Brain microvascular endothelial cell (primary cell): ENCODE data around the gene MTERF2.
"Not testable (repeated sequence)": the region's sequence is repeated elsewhere in the genome, so short reads cannot be mapped to it uniquely, and the experiment has no call there.

Experiments used
- DNase-seq: peaks from one replicate; pipeline ENCODE4 v3.0.0-alpha.2; 2020
- H3K27ac ChIP-seq: fragments of 250-450 bp; sonication (Bioruptor Pico); 2 replicates; pipeline ENCODE4 v1.5.1; 2020; ENCODE audit warnings: mild to moderate bottlenecking, moderate library complexity
- H3K27me3 ChIP-seq: fragments of 250-450 bp; sonication (Bioruptor Pico); replicated peaks from 2 replicates; pipeline ENCODE4 v1.5.1; 2020; ENCODE audit warnings: mild to moderate bottlenecking
- H3K36me3 ChIP-seq: fragments of 250-450 bp; sonication (Bioruptor Pico); replicated peaks from 2 replicates; pipeline ENCODE4 v1.5.1; 2020; ENCODE audit warnings: mild to moderate bottlenecking
- H3K4me3 ChIP-seq: 2 replicates; pipeline ENCODE4 v1.5.1; 2011; ENCODE audit warnings: low read depth, mild to moderate bottlenecking, control low read depth, low read length, moderate library complexity
- in situ Hi-C: cut with HindIII; loops from 2 replicates; pipeline ENCODE4 v1.10.0; 2017; ENCODE audit warnings: low sequenced_read_pairs, low pct_ligation_motif_present
- TF ChIP-seq, protein P1 (sequence below): IDR thresholded peaks from 2 replicates; pipeline ENCODE4 v1.5.1; 2011; ENCODE audit warnings: low read depth, mild to moderate bottlenecking, moderate library complexity, low read length, control low read depth, inconsistent platforms; ENCODE audit errors: missing control alignments

Gene MTERF2

GRCh38 chr12:106999446-106999845, 12.5 kb upstream of the MTERF2 start:
- in situ Hi-C loops: no loop called here
- Histone ChIP-seq H3K36me3 (no peaks in the 10 kb centered on the region), H3K27ac (no peak overlapping the region), H3K4me3 (no peak overlapping the region), H3K27me3 (no peaks in the 10 kb centered on the region)
- TF ChIP-seq, protein P1, sequence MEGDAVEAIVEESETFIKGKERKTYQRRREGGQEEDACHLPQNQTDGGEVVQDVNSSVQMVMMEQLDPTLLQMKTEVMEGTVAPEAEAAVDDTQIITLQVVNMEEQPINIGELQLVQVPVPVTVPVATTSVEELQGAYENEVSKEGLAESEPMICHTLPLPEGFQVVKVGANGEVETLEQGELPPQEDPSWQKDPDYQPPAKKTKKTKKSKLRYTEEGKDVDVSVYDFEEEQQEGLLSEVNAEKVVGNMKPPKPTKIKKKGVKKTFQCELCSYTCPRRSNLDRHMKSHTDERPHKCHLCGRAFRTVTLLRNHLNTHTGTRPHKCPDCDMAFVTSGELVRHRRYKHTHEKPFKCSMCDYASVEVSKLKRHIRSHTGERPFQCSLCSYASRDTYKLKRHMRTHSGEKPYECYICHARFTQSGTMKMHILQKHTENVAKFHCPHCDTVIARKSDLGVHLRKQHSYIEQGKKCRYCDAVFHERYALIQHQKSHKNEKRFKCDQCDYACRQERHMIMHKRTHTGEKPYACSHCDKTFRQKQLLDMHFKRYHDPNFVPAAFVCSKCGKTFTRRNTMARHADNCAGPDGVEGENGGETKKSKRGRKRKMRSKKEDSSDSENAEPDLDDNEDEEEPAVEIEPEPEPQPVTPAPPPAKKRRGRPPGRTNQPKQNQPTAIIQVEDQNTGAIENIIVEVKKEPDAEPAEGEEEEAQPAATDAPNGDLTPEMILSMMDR: no peak
- no peak for DNase-seq

GRCh38 chr12:106997916-106998315, 11.0 kb upstream of the MTERF2 start:
- TF ChIP-seq, protein P1: no peak
- in situ Hi-C loops: no loop called here
- Histone ChIP-seq H3K36me3 (no peaks in the 10 kb centered on the region), H3K27ac (no peak overlapping the region), H3K4me3 (no peak overlapping the region), H3K27me3 (no peaks in the 10 kb centered on the region)
- DNase-seq: no peak

DNA sequence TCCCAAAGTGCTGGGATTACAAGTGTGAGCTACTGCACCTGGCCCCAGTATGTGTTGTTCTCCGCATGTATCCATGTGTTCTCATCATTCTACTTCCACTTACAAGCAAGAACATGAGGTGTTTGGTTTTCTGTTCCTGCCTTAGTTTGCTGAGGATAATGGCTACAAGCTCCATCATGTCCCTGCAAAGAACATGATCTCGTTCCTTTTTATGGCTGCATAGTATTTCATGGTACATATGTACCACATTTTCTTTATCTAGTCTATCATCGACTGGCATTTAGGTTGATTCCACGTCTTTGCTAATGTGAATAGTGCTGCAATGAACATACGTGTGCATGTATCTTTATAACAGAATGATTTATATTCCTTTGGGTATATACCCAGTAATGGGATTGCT, 9.2 kb upstream of the MTERF2 start:
- H3K36me3 ChIP-seq, H3K4me3 ChIP-seq, DNase-seq, H3K27me3 ChIP-seq, H3K27ac ChIP-seq, in situ Hi-C loops: not testable (repeated sequence)

- Histone ChIP-seq H3K27me3 (no peaks in the 10 kb centered on the region), H3K4me3 (no peak overlapping the region), H3K27ac (no peak overlapping the region), H3K36me3 (no peaks in the 10 kb centered on the region)
- DNase-seq: peak; percentile 26
- in situ Hi-C loops: no loop called here
- TF ChIP-seq, protein P1: no peak
Observed at GRCh38 chr12:106994579-106995220, 7.8 kb upstream of the MTERF2 start.

- no peaks in the 10 kb centered on the region for H3K36me3 ChIP-seq
- TF ChIP-seq, protein P1: no peak
- H3K27ac ChIP-seq: no peak overlapping the region
Observed at GRCh38 chr12:106987846-106988245, 900 bp upstream of the MTERF2 start.

GRCh38 chr12:106986135-106986534, 811 bp downstream of the MTERF2 start:
- no peak for DNase-seq
- in situ Hi-C loops: no loop called here
- no peak overlapping the region for H3K27ac ChIP-seq
- TF ChIP-seq, protein P1: no peak
- no peaks in the 10 kb centered on the region for H3K36me3 ChIP-seq
- no peaks in the 10 kb centered on the region for H3K27me3 ChIP-seq
- H3K4me3 ChIP-seq: peak overlapping the region; percentile 77

More at GRCh38 chr12:106987846-106988245, 900 bp upstream of the MTERF2 start:
- no peak for DNase-seq
- no peaks in the 10 kb centered on the region for H3K27me3 ChIP-seq
- in situ Hi-C loops: no loop called here
- no peak overlapping the region for H3K4me3 ChIP-seq
